ELF-1 (cell line): ENCODE data around the gene TMEM235.

Experiments used
- DNase-seq: peaks from one replicate; pipeline ENCODE4 v3.0.0-alpha.2; 2016; ENCODE audit warnings: low read depth, low spot score

TMEM235 gene

DNA sequence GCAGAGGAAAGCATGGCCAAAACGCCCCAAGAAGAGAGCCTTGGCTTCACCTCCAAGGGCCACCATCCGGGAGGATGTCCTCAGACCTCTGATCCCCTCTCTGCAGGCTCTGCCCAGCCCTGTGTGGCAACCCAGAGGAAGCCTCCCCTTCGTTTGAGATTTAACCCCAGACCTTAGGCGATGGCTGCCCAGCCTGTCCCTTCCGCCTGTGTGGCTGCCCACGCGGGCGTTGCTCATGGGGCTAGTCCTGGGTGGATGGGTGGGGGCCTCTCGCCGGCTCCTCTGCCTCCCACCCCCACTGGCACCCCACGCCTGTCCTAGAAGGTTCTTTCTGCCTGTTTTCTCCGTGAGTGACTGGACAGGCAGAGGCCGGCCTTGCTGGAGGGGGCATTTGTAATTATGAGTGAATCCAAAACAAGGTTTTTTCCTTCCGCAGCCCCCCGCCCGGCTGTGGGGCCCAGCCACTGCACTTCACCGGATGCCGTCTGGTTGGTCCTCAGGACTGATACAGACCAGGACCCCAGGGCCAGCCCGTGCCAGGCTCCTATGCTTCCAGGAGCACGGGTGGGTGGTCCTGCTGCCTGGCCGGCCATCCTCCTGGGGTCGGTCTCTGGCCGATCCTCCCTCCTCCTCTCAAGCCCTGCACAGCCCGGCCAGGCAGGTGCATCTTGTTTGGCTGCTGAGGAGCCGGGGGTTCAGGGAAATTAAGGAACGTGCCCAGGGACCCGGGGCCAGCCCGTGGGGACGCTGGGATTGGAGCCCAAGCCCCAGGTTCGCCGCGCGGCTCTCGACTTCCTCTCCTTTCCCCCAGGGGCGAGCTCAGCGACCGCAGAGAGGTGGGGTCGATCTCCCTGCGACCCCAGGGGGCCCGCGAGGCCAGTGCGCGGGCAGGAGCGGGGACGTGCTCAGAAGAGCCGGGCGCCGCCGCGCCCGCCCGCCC, at the start of gene TMEM235:
TSS of gene TMEM235 (plus strand) at position 636 of the 940 bp plus-strand sequence. CDS start 393 bp downstream, outside the sequence.
- no peak for DNase-seq

DNA sequence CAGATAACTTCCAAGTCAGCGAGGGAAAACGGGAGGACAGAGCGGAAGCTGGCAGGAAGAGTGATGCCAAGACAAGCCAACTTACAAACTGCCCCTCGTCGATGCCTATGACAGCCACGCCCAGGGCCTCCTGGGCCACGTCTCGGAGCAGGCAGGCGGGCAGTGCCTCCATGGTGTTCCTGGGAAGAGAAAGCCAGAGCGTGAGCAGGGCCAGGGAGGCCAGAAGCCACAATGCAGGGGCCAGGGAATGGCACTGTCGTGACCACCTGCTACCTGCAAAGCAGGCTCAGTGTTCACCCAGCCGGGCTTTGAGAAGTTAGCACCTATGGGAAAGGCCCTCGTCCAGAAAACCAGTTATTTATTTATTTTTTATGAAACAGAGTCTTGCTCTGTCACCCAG, 48.9 kb upstream of the TMEM235 start:
- DNase-seq = no peak

DNA sequence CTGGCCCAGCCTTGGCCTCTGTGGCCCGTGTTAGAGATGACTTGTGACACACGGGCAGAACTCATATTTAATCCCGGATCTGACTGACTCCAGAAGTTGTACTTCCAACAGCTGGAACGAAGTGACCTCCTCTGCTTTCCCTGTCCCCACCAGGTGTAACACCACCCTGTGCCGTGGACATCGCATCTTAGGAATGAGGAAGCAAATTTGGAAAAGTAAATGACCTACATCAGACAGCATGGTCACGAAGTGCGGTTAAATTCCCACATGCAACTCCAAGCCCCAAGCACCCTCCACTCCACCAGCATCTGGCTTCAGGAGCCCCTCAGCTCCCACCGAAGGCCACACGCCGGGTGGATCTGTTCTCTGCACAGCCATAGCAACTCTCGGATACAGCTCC, 47.5 kb upstream of the TMEM235 start:
- no peak for DNase-seq

- DNase-seq = no peak
These were observed 47.1 kb upstream of the TMEM235 start for GRCh38 chr17:78184351-78184750.

DNA sequence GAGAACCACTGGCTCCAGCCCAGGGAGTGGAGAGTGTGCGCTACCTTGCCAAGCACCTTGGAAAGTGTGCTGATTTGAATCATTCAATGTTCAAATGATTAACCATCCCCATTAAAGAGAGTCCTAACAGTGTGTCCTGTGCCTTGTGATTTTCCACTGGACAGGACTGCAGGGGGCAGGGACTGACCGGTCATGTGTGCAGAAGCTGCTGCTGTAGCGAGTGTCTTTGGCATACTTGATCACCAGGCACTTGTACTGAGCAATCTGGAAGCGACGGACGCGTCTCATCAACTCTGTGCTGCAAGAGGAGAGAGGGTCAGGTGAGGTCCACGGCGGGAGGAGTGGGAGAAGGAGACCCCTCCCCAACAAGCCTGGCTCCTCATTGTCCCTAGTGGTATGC, 46.6 kb upstream of the TMEM235 start:
- DNase-seq = no peak

DNA sequence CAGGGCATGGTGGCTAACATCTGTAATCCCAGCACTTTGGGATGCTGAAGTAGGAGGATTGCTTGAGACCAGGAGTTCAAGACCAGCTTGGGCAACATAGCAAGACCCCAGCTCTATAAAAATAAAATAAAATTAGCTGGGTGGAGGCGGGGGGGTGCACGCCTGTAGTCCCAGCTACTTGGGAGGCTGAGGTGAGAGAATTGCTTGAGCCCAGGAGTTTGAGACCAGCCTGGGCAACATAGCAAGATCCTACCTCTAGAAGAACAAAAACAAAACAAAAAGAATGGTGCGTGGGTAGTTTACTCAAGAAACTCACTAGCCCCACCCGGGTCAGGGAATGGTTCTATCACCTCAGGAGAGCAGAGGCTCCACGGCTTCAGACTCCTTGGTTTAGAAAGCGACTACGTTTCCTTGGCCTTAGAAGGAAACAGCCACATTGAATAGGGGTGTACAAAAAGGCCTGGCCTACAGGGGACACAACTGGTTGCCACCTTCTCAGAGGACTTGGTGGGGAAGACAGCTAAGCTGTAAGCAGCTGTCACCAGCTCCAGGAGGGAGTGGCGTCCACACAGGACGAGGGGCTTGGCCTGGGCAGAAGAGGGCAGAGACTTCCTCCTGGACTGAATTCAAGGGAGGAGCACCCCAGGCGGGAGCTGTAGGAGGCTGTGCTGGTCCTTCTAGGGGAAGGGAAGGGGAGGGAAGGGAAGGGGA, 45.3 kb upstream of the TMEM235 start:
- no peak for DNase-seq

GRCh38 chr17:78186692-78187595, 44.5 kb upstream of the TMEM235 start, which contains the start of the genes AFMID and TK1:
AFMID (plus strand) TSS chr17:78187362; CDS start chr17:78187371, 9 bp downstream.
TK1 (minus strand) TSS chr17:78187052; CDS start chr17:78186994, 58 bp downstream.
- DNase-seq = peak; percentile 100

DNA sequence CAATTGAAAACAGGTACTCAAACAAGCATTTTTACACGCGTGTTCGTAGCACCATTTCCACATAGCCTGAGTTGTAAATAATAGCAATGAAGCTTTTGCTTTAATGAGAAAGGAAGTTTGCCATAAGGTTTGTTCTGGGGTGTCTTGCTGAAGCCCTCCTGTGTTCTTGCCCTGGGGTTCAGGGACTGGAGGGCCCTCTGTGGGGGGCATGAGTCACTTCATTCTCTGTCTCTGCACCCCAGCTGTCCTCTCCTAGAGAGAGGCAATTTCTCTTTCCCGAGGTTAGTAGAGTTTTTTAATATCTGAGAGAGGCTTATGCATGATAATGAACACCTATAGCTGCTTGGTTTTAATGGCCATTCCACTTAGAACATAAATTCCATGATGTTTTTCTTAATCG, 34.7 kb upstream of the TMEM235 start:
- DNase-seq = no peak

- DNase-seq = peak; percentile 65
These were observed 34.1 kb upstream of the TMEM235 start for GRCh38 chr17:78197147-78197832.

DNA sequence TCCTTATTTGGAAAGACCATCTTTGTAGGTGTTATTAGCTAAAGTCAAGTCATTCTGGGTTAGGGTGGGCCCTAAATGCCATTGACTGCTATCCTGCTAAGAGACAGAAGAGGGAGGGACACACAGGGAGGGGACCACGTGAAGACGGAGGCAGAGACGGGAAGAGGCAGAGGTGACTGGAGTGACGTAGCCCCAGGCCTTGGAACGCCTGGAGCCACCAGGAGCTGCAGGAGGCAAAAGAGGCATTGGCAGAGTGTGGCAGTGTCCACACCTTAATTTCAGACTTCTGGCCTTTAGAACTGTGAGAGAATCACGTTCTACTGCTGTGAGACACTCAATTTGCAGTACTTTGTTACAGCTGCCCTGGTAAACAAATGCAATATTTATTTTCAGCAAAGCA, 31.0 kb upstream of the TMEM235 start:
- peak; percentile 77 for DNase-seq

- DNase-seq = no peak
These were observed 28.8 kb upstream of the TMEM235 start for GRCh38 chr17:78202666-78203065.

- DNase-seq = no peak
These were observed 26.9 kb upstream of the TMEM235 start for GRCh38 chr17:78204387-78205123.

DNA sequence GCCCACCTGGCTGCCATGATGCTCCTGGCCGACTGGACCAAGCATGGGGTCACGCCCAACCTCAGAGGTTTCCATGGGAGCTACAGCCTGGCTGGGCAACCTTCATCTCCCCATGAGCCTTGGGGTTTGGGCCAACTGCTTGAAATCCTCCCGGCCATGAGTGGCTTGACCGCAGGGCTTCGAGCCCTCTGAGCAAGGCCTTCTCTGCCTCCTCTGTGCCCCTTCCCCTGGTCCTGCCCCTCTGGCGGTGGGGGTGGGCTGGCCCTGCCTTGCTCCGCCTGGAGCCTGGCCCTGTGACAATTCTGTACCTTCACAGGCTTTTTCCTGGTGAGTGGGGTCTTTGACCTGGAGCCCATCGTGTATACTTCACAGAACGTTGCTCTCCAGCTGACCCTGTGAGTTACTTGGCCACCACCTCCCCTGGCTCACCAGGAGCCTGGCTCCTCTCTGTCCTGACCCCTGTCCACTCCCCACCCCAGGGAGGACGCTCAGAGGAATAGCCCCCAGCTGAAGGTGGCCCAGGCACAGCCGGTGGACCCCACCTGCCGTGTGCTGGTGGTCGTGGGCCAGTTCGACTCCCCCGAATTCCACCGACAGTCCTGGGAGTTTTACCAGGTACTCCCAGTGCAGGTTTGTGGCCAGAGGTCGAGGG, 26.2 kb upstream of the TMEM235 start:
- no peak for DNase-seq

DNA sequence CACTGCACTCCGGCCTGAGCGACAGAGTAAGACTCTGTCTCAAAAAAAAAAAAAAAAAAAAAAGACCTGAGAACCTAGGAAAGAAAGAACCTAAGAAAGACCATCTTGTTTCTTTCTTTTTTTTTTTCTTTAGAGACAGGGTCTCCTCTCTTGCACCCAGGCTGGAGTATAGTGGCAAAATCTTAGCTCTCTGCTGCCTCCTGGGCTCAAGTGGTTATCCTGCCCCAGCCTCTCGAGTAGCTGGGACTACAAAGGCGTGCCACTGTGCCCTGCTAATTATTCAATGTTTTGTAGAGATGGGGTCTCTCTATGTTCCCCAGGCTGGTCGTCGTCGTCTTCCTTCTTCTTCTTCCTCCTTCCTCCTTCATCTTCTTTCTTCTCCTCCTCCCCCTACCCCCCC, 25.1 kb upstream of the TMEM235 start:
- DNase-seq = no peak

- DNase-seq = no peak
These were observed 22.9 kb upstream of the TMEM235 start for GRCh38 chr17:78208486-78208885.

DNA sequence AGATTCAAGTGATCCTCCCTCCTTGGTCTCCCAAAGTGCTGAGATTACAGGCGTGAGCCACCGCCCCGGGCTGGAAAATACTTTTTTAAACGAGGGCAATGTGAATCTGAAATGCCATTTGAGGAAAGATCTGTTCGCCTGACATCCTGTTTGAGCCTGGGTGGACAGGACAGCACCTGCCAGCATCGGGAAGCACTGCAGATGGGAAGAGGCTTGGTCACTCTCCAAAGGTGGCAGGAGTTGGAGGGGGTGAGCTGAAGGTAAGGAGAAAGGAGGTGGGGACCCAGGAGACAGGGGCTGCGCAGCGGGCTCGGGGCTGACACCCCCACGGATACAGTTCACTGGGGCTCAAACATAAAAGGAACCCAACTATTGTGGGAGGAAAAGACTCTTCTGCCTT, 21.3 kb upstream of the TMEM235 start:
- DNase-seq = no peak

DNA sequence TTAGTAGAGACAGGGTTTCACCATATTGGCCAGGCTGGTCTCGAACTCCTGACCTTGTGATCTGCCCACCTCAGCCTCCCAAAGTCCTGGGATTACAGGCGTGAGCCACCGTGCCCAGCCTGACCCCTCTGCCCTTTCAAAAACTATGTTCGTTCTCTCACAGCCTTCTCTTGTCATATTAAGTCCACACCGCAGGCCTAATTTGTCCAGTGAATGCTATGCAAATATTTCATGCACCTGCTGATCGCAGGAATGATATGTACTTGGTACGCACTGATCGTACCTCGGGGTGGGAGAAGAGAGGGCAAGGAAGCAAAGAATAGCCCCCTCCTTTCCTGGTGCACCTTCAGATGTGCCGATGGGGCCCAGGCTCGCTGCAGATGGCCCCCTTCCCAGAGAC, 20.4 kb upstream of the TMEM235 start:
- DNase-seq = no peak

DNA sequence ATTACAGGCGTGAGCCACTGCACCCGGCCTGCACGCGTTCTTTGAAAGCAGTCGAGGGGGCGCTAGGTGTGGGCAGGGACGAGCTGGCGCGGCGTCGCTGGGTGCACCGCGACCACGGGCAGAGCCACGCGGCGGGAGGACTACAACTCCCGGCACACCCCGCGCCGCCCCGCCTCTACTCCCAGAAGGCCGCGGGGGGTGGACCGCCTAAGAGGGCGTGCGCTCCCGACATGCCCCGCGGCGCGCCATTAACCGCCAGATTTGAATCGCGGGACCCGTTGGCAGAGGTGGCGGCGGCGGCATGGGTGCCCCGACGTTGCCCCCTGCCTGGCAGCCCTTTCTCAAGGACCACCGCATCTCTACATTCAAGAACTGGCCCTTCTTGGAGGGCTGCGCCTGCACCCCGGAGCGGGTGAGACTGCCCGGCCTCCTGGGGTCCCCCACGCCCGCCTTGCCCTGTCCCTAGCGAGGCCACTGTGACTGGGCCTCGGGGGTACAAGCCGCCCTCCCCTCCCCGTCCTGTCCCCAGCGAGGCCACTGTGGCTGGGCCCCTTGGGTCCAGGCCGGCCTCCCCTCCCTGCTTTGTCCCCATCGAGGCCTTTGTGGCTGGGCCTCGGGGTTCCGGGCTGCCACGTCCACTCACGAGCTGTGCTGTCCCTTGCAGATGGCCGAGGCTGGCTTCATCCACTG, 17.3 kb upstream of the TMEM235 start, which contains the start of gene BIRC5:
TSS of gene BIRC5 (plus strand) at position 238 of the 690 bp plus-strand sequence. CDS start at position 302, 64 bp downstream.
- peak; percentile 90 for DNase-seq

DNA sequence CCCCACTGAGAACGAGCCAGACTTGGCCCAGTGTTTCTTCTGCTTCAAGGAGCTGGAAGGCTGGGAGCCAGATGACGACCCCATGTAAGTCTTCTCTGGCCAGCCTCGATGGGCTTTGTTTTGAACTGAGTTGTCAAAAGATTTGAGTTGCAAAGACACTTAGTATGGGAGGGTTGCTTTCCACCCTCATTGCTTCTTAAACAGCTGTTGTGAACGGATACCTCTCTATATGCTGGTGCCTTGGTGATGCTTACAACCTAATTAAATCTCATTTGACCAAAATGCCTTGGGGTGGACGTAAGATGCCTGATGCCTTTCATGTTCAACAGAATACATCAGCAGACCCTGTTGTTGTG, 16.7 kb upstream of the TMEM235 start:
- DNase-seq = no peak
